Measurements from ENCODE around the gene PDS5B.

PDS5B gene

DNA sequence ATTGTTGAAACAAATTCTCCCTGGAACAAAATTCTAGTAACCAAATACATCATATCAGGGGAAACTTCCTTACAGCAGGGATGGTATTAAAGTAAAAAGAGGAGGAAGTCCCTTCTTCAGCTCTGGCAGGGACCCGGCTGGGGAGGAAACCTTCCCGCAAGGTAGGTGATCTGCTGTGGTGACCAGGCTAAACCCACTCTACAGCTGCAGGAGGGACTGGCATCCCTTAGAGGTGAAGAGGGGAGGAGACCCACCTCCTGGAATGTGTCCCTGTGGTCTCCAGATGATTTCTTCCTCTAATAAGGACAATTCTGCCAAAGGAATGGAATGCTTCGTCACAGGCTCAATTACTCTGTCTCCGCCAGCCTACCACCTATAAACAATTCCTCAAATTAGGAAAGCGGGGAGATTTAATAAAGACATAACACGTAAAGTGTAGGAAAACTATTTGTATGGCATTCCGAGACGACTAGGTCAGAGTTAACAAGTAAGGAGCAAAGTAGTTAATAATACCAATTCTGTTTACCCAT lies 637 bp upstream of the PDS5B start:
- TF ChIP-seq GATA3 (IDR thresholded peaks at IDR 0.05; ENCODE audit: low read depth, low read length) (no peak), GATA2 (IDR thresholded peaks at IDR 0.05; ENCODE audit: low read depth, low read length) (no peak)

DNA sequence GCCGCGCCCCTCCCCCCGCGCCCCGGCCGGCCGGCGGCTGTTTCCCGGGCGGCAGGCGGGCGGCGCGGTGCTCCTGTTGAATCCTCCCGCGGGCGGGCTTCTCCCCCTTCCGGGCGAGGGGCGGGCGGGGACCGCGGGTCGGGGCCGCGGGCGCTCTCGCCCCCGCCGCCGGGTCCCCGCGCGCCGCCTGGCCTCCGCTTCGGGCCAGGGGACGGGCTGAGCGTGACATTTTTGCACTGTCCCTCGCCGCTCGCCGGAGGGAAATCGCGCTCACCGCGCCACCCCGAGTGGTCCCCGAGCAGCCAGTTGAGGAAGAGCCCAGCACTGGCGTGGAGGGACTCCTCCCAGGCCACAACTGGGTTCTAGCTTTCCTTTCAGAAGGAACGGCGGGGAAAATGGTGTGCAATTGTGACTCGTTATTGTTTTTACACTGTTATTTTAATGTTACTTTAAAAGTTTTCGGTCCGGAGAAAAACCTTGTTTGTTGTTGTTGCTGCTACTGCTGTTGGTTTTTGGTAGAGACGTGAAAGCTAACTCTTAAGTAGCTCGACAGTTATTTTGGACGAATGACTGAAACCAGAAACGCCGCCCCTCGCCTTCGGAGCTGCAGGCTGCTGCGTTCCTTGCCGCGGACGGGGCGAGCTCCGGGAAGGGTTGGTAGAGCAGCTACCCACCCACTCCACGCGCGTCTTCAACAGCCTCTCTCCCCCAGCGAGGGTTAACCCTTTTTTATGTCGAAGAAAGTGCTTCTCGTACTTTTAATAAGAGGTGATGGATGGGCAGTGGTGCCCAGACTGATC lies 959 bp downstream of the PDS5B start:
- TF ChIP-seq GATA3 (IDR thresholded peaks at IDR 0.05; ENCODE audit: low read depth, low read length) (no peak), GATA2 (IDR thresholded peaks at IDR 0.05; ENCODE audit: low read depth, low read length) (no peak)

DNA sequence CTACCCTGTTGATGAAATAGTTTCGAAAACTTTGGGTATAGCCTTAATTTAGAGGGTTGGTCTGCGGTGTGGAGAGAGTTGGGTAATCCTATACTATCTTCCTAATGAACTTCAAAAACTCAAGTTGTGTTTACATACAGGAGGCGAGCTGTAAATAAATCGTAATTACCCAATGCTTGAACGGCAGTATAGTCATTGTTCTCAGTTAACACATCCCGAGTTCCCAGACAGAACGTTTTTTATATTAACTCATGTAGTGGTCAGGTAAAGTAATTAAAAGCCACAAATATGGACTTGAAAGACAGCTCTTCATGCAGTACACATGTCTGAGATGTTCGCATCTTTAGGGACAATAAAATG lies 1.5 kb downstream of the PDS5B start:
- TF ChIP-seq GATA3 (IDR thresholded peaks at IDR 0.05; ENCODE audit: low read depth, low read length) = no peak
- TF ChIP-seq GATA2 (IDR thresholded peaks at IDR 0.05; ENCODE audit: low read depth, low read length) = no peak

DNA sequence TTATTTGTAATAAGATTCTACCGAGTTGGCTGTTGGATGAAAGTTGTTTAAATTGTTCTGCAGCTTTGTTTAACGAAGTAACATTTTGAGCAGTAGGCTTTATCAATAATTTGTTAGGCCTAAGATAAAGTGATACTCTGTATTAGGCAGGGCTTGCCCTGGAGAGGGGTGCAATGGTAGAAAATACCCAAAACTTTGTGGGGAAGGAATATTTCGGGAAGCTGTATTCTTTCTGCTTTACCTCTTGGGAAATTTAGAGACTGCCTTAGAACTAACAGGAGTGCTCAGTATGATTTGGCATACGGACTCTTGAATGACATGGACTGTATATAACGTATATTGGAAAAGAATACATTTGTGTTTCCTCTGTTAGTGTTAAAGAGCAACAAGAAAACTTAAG lies 2.5 kb downstream of the PDS5B start:
- TF ChIP-seq GATA3 (IDR thresholded peaks at IDR 0.05; ENCODE audit: low read depth, low read length) = no peak
- no peak for TF ChIP-seq GATA2 (IDR thresholded peaks at IDR 0.05; ENCODE audit: low read depth, low read length)

DNA sequence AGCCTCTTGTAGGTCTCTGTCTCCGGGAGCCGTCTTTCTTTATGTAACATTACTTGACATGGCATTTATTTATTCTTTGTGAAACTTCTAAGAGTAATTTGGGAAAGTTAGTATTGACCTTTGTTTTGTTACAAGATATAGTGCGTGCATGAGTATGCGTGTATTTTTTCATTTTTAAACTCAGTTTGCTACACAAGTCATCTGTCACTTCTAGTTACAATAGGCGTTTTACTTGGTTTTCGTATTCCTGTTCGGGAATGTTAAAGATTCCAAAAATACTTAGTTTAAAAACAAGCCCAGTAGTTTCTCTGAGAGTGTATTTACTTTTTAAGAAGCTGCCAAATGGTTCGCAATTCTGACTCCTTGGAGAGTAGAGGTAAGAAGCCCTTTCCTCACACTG lies 3.2 kb downstream of the PDS5B start:
- no peak for TF ChIP-seq GATA3 (IDR thresholded peaks at IDR 0.05; ENCODE audit: low read depth, low read length)

- TF ChIP-seq GATA3 (IDR thresholded peaks at IDR 0.05; ENCODE audit: low read depth, low read length) = no peak
- TF ChIP-seq GATA2 (IDR thresholded peaks at IDR 0.05; ENCODE audit: low read depth, low read length) = no peak
Measured at GRCh38 chr13:32590266-32590665, 4.0 kb downstream of the PDS5B start.

DNA sequence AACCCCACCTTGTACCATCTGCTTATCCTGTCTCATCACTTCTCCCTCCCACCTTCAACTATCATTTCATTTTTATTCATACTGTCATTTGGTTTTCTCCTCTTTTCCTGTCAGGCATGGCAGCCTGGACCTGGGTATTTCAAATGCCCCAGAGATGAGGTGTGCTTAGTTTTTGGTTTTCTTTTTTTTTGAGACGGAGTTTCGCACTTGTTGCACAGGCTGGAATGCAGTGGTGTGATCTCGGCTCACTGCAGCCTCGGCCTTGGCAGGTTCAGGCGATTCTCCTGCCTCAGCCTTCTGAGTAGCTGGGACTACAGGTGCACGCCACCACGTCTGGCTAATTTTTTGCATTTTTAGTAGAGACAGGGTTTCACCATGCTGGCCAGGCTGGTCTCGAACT lies 5.8 kb downstream of the PDS5B start:
- TF ChIP-seq GATA2 (IDR thresholded peaks at IDR 0.05; ENCODE audit: low read depth, low read length) (no peak), GATA3 (IDR thresholded peaks at IDR 0.05; ENCODE audit: low read depth, low read length) (no peak)

DNA sequence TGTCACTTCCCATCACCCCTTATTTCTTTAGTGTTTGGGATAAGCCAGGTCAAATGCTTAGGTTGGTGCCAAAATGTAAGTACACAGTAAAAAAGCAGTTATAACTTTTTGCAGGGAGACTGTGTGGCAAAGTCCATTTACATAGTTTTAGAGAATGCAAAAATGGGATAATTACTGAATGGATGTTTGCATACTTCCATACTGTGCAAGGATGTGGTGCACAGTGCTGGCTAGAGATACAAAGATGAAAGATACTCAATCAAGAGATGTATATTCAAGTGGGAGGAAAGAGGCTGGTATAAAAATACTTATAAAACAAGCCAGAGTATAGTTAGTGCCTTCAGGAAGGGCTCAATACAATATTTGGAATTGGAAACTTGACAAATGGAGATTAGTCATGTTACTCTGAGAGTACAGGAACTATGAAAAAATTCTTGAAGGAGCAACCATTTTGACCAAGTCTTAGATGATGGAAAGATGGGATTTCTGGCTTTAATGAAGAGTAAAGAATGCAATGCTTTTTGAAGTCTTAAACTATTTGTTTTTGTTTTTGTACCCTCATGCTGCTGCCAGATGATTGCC lies 8.0 kb downstream of the PDS5B start:
- TF ChIP-seq GATA2 (IDR thresholded peaks at IDR 0.05; ENCODE audit: low read depth, low read length) = no peak
- no peak for TF ChIP-seq GATA3 (IDR thresholded peaks at IDR 0.05; ENCODE audit: low read depth, low read length)

GRCh38 chr13:32595306-32595705 lies 9.1 kb downstream of the PDS5B start:
- TF ChIP-seq GATA2 (IDR thresholded peaks at IDR 0.05; ENCODE audit: low read depth, low read length) (no peak), GATA3 (IDR thresholded peaks at IDR 0.05; ENCODE audit: low read depth, low read length) (no peak)

DNA sequence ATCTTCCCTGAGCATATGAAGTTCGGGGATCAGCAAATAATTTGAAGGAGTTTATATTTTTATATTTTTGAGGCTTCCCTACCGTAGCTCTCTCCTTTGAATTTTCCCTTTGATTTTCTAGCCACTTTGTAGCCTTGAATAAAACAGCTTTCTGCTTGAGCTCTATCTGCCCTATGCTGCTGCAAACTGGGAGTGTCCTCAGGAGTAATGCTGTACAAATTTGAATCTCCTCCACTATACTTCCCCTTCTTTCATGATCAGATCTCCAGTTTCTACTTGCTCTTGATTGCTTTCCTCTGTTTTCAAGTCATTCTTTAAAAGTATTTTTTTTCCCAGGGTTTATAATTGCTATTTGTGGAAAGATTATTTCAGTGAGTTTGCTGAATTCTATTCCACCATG lies 14.6 kb downstream of the PDS5B start:
- TF ChIP-seq GATA2 (IDR thresholded peaks at IDR 0.05; ENCODE audit: low read depth, low read length) = no peak
- TF ChIP-seq GATA3 (IDR thresholded peaks at IDR 0.05; ENCODE audit: low read depth, low read length) = no peak

GRCh38 chr13:32609428-32609827 lies 23.2 kb downstream of the PDS5B start:
- no peak for TF ChIP-seq GATA3 (IDR thresholded peaks at IDR 0.05; ENCODE audit: low read depth, low read length)
- no peak for TF ChIP-seq GATA2 (IDR thresholded peaks at IDR 0.05; ENCODE audit: low read depth, low read length)

GRCh38 chr13:32610538-32610937 lies 24.3 kb downstream of the PDS5B start:
- no peak for TF ChIP-seq GATA2 (IDR thresholded peaks at IDR 0.05; ENCODE audit: low read depth, low read length)
- TF ChIP-seq GATA3 (IDR thresholded peaks at IDR 0.05; ENCODE audit: low read depth, low read length) = no peak

GRCh38 chr13:32610977-32611376 lies 24.7 kb downstream of the PDS5B start:
- TF ChIP-seq GATA3 (IDR thresholded peaks at IDR 0.05; ENCODE audit: low read depth, low read length) = no peak
- TF ChIP-seq GATA2 (IDR thresholded peaks at IDR 0.05; ENCODE audit: low read depth, low read length) = no peak

GRCh38 chr13:32616883-32617511 lies 30.7 kb downstream of the PDS5B start:
- no peak for TF ChIP-seq GATA2 (IDR thresholded peaks at IDR 0.05; ENCODE audit: low read depth, low read length)
- TF ChIP-seq GATA3 (IDR thresholded peaks at IDR 0.05; ENCODE audit: low read depth, low read length) = no peak

GRCh38 chr13:32622827-32623226 lies 36.6 kb downstream of the PDS5B start:
- TF ChIP-seq GATA2 (IDR thresholded peaks at IDR 0.05; ENCODE audit: low read depth, low read length) = no peak
- TF ChIP-seq GATA3 (IDR thresholded peaks at IDR 0.05; ENCODE audit: low read depth, low read length) = no peak
